Body of pancreas (tissue), 4 donors: ENCODE results near the gene HSPB7.

Experiments used
- CTCF ChIP-seq, 7 experiments: fragments of 450-650 bp in 4 of 7; fragments of 200-600 bp in 3 of 7; sonication (generic) in 3 of 7; IDR thresholded peaks; one replicate each; pipeline ENCODE4 v1.5.1; 2016 to 2019; ENCODE audit warnings: antibody characterized with exemption in 7 of 7
- POLR2A ChIP-seq, 3 donors: fragments of 450-650 bp; IDR thresholded peaks; one replicate each; pipeline ENCODE4 v1.6.1; 2016; ENCODE audit warnings: antibody characterized with exemption in 3 of 3, mild to moderate bottlenecking in 2 of 3

GRCh38 chr1:16063226-16063829 lies 45.5 kb upstream of the HSPB7 start:
- TF ChIP-seq CTCF (IDR thresholded peaks at IDR 0.05), result no peak
- TF ChIP-seq POLR2A (IDR thresholded peaks at IDR 0.05), result no peak
